ENCODE measurements around the gene GPR65. TPM values are rescaled to one million over a fixed set of nuclear protein-coding genes. Genes with fewer than 3 reads are reported as not detected.

Gene GPR65
- total RNA-seq, 3 donors from 2014 or later (not counting 1 experiment from before 2014, with no cell fraction given) = 37.6 to 47.4 (median 40.3) TPM

DNA sequence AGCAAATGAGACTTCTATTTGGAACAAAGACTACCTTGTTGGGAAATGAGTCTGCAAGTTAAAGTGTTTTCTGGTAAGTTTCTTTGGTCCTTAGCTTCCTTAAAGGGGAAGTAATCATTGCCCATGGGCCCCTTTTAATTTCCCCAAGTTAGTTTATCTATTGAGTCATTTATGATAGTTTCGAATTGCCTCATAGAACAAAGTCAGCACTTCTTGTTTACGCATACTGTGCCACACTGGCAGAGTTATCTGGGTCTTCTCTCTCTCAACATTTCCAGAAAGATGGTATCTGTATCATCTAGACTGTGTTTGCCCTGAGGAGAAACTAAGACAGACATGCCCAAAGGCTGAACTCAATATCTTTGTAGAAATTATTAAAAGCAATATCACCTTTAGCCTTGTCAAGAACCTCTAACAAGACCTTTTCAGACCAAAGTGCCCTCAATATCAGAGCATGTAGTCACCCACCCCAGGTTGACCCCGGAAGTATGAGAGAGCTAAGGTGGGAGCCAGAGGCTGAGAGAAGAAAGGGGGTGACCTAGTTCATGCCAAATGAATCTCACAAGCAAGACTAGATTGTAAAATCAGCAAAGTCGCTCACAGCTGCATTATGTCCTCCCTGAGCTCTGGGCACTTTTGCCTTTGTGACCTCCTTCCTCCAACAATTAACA, 40.0 kb downstream of the GPR65 start:
- no peaks in the 10 kb centered on the region for H3K27me3 Mint-ChIP-seq (ENCODE audit: low read depth in 2 of 2)
- no peaks in the 10 kb centered on the region for H3K9me3 Mint-ChIP-seq
- Histone ChIP-seq H3K27ac (ENCODE audit: low read length) (peak overlapping the region; percentile 23), H3K27me3 (ENCODE audit: control insufficient read depth, insufficient read depth, low read length) (no peaks in the 10 kb centered on the region), H3K4me1 (ENCODE audit: control insufficient read depth, insufficient read depth, low read length) (no peaks in the 10 kb centered on the region), H3K9me3 (ENCODE audit: control insufficient read depth, insufficient read depth, low read length) (no peaks in the 10 kb centered on the region), H3K4me3 (ENCODE audit: low read length) (no peak overlapping the region), H3K36me3 (ENCODE audit: control insufficient read depth, insufficient read depth, low read length) (no peaks in the 10 kb centered on the region)
- WGBS (ENCODE audit: insufficient coverage) = 62% methylated on average over 4 of the region's 4 CpGs
- H3K27ac Mint-ChIP-seq = no peak overlapping the region
- no peak for TF ChIP-seq CTCF (IDR thresholded peaks at IDR 0.05)
- intact Hi-C loops (cut with micrococcal nuclease) = no loop called here
- H3K4me3 Mint-ChIP-seq = no peak overlapping the region
- peaks cover 4 to 11% of the 10 kb centered on the region in 2 donors for H3K4me1 Mint-ChIP-seq
- no peak for DNase-seq
- H3K36me3 Mint-ChIP-seq = peaks cover 13% of the 10 kb centered on the region
- ATAC-seq = no peak

DNA sequence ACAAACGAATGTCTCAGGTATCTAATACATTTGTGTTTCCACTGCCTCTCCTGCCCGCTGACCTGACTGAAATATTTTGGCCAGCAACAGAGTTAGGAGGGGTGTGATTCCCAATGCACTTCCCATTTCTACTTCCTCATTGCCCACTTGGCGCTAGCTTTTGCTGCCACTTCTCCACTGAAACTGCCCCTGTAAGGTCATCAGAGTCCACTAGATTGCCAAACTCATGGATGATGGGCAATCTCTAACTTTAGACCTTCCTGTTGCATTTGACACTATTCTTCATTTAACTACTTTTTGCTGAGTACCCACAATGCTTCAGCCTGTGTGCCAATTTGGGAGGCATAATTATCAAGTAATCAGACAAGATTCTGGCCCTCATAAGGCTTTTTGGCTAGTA, 40.8 kb downstream of the GPR65 start:
- 78% methylated on average over 3 of the region's 3 CpGs for WGBS (ENCODE audit: insufficient coverage)
- ATAC-seq (no peak), DNase-seq (no peak)
- H3K36me3 ChIP-seq (ENCODE audit: control insufficient read depth, insufficient read depth, low read length) = no peaks in the 10 kb centered on the region
- no peaks in the 10 kb centered on the region for H3K9me3 ChIP-seq (ENCODE audit: control insufficient read depth, insufficient read depth, low read length)
- Mint-ChIP-seq H3K27ac (no peak overlapping the region), H3K36me3 (peaks cover 13% of the 10 kb centered on the region), H3K9me3 (no peaks in the 10 kb centered on the region), H3K4me1 (peaks cover 4 to 11% of the 10 kb centered on the region in 2 donors), H3K4me3 (no peak overlapping the region), H3K27me3 (ENCODE audit: low read depth in 2 of 2) (no peaks in the 10 kb centered on the region)
- no peak overlapping the region for H3K4me3 ChIP-seq (ENCODE audit: low read length)
- intact Hi-C loops (cut with micrococcal nuclease) = no loop called here
- H3K4me1 ChIP-seq (ENCODE audit: control insufficient read depth, insufficient read depth, low read length) = no peaks in the 10 kb centered on the region
- TF ChIP-seq CTCF (IDR thresholded peaks at IDR 0.05) = no peak
- no peaks in the 10 kb centered on the region for H3K27me3 ChIP-seq (ENCODE audit: control insufficient read depth, insufficient read depth, low read length)
- no peak overlapping the region for H3K27ac ChIP-seq (ENCODE audit: low read length)

DNA sequence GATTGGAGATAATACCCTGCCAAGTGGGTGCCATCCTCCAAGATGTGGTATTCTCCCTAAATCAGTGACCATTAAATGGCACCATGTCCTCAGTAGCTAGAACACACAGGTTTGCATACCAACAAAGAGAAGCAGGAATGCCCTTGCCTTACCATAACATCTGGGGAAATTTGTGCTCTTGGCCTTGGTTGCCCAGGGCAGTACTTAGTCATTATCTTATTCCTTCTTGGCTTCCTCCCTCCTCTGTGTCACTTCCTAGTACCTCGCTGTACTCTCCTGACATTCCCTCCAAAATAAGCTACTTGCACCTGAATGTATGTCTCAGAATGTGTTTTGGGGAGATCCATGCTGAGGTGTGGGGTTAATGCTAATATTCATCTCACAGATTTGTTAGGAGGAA, 43.4 kb downstream of the GPR65 start:
- no peak overlapping the region for H3K4me3 ChIP-seq (ENCODE audit: low read length)
- Mint-ChIP-seq H3K4me1 (peaks cover 4 to 11% of the 10 kb centered on the region in 2 donors), H3K27me3 (ENCODE audit: low read depth in 2 of 2) (no peaks in the 10 kb centered on the region), H3K9me3 (no peaks in the 10 kb centered on the region), H3K27ac (no peak overlapping the region), H3K4me3 (no peak overlapping the region), H3K36me3 (peaks cover 13% of the 10 kb centered on the region)
- intact Hi-C loops (cut with micrococcal nuclease) = no loop called here
- no peak for TF ChIP-seq CTCF (IDR thresholded peaks at IDR 0.05)
- H3K27ac ChIP-seq (ENCODE audit: low read length) = no peak overlapping the region
- H3K4me1 ChIP-seq (ENCODE audit: control insufficient read depth, insufficient read depth, low read length) = no peaks in the 10 kb centered on the region
- no peaks in the 10 kb centered on the region for H3K36me3 ChIP-seq (ENCODE audit: control insufficient read depth, insufficient read depth, low read length)
- no peak for ATAC-seq
- 100% methylated on average over 1 of the region's 1 CpG for WGBS (ENCODE audit: insufficient coverage)
- no peaks in the 10 kb centered on the region for H3K27me3 ChIP-seq (ENCODE audit: control insufficient read depth, insufficient read depth, low read length)
- no peaks in the 10 kb centered on the region for H3K9me3 ChIP-seq (ENCODE audit: control insufficient read depth, insufficient read depth, low read length)
- DNase-seq = no peak

DNA sequence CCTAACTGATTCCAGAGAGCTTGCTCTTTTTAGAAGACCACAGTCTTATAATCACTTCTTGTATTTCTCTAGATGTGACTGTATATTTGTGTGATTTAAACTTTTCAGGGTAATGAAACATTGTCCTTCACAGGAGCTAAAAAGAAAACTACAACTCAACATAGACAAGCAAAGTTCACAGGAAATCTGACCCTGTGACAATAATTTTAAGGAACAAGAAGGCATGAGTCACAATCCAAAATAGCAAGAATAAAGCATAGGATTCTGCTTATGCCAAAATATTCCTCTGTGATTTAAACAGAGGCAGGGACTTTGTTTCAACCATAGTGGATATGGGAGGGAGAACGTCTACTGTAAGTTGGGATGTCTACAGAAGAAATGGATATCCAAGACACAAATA, 44.3 kb downstream of the GPR65 start:
- no peaks in the 10 kb centered on the region for H3K27me3 ChIP-seq (ENCODE audit: control insufficient read depth, insufficient read depth, low read length)
- H3K36me3 Mint-ChIP-seq = peaks cover 13% of the 10 kb centered on the region
- no peak overlapping the region for H3K4me3 Mint-ChIP-seq
- H3K4me1 Mint-ChIP-seq = peaks cover 4 to 13% of the 10 kb centered on the region in 2 donors
- no peak overlapping the region for H3K27ac ChIP-seq (ENCODE audit: low read length)
- H3K27me3 Mint-ChIP-seq (ENCODE audit: low read depth in 2 of 2) = no peaks in the 10 kb centered on the region
- no peak overlapping the region for H3K4me3 ChIP-seq (ENCODE audit: low read length)
- no peaks in the 10 kb centered on the region for H3K9me3 ChIP-seq (ENCODE audit: control insufficient read depth, insufficient read depth, low read length)
- H3K36me3 ChIP-seq (ENCODE audit: control insufficient read depth, insufficient read depth, low read length) = no peaks in the 10 kb centered on the region
- WGBS (ENCODE audit: insufficient coverage) = no CpG with 5 or more reads among the region's 1 CpG
- DNase-seq (no peak), ATAC-seq (no peak)
- H3K9me3 Mint-ChIP-seq = no peaks in the 10 kb centered on the region
- H3K4me1 ChIP-seq (ENCODE audit: control insufficient read depth, insufficient read depth, low read length) = no peaks in the 10 kb centered on the region
- TF ChIP-seq CTCF (IDR thresholded peaks at IDR 0.05) = no peak
- intact Hi-C loops (cut with micrococcal nuclease) = no loop called here
- no peak overlapping the region for H3K27ac Mint-ChIP-seq
